CD4-positive, alpha-beta T cell treated with Interleukin-6 for 4 hours (primary cell): ENCODE data around the gene SLC13A1.
"Not testable (repeated sequence)": the region's sequence is repeated elsewhere in the genome, so short reads cannot be mapped to it uniquely, and the experiment has no call there.

ENCODE experiments used
- DNase-seq: peaks from one replicate; pipeline ENCODE4 v3.0.0-alpha.2; 2020; ENCODE audit warnings: mixed read lengths

The SLC13A1 gene

DNA sequence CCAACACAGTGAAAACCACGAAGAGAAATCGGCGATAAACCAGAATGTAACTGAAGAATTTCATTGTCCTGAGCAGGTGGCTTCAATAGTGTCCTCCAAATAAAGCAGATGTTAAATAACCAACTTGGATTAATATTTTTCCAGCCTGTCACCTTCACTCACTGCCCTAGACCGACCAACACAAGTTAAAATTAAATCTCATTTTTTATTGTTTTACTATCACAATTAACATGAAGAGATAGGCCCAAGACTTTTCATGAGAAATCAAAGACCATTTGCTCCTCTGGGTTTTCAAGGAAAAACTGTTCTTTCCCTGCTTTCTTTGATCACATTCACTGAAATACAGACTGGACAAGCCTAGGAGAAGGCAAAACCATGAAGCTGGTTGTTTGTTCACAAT lies at the start of gene SLC13A1:
Gene SLC13A1 (minus strand): TSS at position 87 of the 400 bp plus-strand sequence. CDS start 23 bp downstream, at position 64.
- DNase-seq = no peak

DNA sequence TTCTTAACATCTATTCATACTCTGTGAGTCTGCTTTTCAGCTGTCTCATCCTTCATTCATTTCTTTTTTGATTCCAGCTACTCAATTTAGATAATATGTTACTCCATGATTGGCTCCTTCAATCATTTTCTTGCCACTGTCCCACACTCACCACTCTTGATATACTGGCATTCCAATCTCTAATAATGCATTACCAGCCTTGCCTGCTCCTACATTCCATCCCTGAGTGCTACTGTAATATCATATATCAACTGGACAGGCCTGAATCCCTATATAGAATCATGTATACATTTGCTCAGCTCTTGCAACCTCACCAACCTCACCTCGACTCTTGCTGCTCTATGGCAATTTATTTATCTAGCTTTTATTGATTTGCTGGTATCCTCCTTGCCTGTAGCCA lies 45.0 kb upstream of the SLC13A1 start:
- no peak for DNase-seq

- no peak for DNase-seq
These were observed 42.8 kb upstream of the SLC13A1 start for GRCh38 chr7:123242467-123243092.

DNA sequence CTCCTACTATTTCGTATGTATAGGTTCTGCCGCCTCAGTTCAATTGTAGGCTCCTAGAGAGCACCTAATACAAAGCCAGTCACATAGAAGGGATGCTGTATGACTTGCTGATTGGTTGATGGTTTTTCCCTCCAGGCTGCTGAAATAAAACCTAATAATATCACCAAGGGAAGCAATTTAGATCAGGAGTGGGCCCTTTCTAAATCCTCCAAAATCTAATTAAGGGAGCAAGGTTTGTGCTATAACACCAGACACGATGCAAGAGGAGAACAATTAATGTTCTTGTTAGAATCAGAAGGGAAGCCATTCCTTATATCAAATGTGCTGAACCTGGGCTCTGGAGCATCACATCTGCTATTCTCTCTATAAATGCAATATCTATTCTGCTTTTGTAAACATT lies 42.0 kb upstream of the SLC13A1 start:
- no peak for DNase-seq

DNA sequence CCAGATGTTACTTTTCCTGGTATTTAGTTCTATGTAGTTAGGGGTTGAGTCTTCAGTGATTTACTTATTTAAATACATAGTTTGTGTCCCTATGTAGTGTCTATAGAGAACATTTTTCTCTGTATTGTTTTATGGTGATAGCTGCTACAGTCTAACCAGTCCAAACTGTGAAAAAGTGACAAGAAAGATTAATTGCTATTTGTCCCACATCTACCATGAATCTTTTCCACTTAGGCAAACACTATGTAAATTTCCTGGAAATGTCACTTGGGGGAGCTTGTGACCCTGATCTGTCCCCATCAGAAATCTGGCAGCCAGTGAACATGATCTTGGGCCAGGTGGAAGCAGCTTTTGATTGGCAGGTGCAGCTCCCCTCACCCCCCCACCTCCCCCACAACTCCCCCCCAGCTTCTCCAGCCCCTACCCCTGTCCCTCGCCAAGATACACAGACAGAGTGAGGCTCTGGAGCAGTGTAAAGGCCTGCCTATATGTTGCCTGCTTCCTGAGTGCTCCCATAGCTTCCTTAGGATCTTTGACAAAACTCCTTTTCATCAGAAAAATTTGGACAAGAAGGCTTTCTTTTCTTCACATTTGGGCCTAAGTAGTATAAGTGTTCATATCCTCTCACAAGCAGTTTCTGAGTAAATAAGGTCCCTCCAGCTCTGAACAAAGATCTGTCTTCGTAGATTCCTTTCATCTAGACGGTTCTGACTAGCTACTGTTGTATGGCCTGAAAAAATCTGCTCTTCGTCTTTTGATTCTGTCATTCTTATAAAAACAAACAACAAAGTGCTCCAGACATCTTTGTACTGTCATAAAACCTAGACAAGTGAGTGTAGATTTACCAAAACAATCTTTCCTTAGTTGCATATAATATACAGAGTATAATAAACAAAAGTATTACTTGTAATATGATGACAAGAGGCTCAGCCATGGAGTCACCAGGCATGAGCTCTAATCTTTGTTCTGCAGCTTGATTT lies 31.5 kb upstream of the SLC13A1 start:
- no peak for DNase-seq

- no peak for DNase-seq
These were observed 30.8 kb upstream of the SLC13A1 start for GRCh38 chr7:123230603-123231002.

- no peak for DNase-seq
These were observed 30.4 kb upstream of the SLC13A1 start for GRCh38 chr7:123230147-123230546.

- no peak for DNase-seq
These were observed 29.7 kb upstream of the SLC13A1 start for GRCh38 chr7:123229426-123229825.

DNA sequence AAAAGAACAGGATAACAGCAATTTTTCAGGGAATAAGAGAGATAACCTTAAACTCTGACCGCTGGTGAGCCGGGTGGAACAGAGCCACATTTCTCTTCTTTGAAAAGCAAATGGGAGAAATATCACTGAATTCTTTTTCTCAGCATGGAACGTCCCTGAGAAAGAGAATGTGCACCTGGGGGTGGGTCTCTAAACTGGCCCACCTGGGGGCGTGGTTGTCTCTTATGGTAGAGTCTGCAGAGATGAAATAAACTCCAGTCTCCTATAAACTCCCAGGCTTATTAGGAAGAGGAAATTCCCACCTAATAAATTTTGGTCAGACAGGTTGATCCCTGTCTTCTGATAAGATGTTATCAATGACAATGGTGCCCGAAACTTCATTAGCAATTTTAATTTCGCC lies 27.9 kb upstream of the SLC13A1 start:
- not testable (repeated sequence) for DNase-seq

DNA sequence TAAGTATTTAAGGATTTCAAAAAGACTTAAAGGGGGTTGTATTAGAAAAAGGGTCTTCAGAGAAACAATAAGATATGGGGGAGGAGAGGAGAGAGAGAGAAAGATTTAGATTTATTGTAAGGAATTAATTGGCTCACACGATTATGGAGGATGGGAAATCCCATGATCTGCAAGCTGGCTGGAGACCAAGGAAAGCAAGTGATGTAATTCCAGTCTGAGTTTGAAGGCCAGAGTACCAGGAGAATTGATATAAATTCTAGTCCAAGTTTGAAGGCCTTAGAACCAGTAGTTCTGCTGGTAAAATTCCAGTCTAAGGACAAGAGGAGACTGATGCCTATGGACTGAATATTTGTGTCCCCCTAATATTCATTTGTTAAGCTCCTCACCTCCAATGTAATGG lies 20.6 kb upstream of the SLC13A1 start:
- DNase-seq = no peak

GRCh38 chr7:123218866-123219265 lies 19.1 kb upstream of the SLC13A1 start:
- no peak for DNase-seq

- no peak for DNase-seq
These were observed 17.1 kb upstream of the SLC13A1 start for GRCh38 chr7:123216825-123217224.

- DNase-seq = no peak
These were observed 15.6 kb upstream of the SLC13A1 start for GRCh38 chr7:123215350-123215749.

DNA sequence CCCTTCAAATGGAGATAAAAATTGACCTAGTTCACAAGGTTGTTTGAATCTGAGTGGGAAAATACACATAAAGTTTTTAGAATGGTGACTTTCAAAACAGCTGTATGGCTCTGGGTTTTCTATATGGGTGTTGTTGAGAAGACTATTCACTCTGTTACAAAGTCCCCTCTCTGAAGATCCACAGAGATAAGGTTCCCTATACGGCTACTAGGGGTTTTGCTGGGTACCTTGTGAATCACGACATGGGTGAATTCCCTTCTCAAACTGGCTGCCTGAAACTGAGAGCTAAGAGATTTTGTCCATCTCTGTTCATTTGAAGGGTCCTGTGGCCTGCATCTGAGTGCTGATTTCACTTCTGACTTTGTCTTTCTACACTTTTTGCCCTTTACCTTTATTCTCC lies 11.8 kb upstream of the SLC13A1 start:
- no peak for DNase-seq

GRCh38 chr7:123210986-123211385 lies 11.2 kb upstream of the SLC13A1 start:
- no peak for DNase-seq

DNA sequence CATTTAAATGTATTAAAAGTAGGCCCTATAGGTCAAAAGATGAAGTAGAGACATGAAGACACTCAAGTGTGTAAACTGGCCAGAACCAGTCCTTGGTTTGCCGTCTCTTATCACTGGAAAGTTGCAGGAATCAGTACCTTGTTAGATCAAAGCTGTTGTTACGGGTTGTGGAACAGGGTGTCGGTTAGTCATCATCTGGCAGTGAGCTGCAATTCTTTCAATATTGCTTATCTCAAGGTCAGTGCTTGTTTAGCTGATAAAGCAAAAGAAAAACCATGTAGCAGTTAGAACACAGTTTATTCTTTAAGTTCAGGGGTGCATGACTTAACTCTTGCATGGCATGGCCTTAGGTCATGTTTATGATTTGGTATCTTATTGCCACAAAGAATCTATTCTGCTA lies 10.0 kb upstream of the SLC13A1 start:
- no peak for DNase-seq

GRCh38 chr7:123208793-123209192 lies 9.0 kb upstream of the SLC13A1 start:
- no peak for DNase-seq

- no peak for DNase-seq
These were observed 4.6 kb upstream of the SLC13A1 start for GRCh38 chr7:123204206-123204835.

DNA sequence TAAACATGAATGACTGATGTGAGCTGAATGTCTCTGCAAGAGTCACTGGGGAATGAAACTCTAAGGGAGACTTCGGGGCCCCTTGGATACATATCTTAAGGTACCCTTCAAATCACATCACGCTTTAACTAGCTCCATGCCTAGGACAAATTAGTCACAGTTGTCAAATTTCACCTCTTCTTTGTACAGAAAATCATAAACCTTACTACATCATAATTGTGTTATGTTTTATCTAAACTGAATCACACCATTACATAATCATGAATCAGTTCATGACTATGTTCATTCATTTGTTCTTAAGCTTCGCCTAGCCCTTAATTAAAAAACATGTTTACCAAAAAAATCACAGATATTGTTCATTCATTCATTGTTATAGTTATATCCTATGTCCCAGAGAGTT lies 2.1 kb upstream of the SLC13A1 start:
- no peak for DNase-seq

GRCh38 chr7:123198668-123199652 lies 809 bp downstream of the SLC13A1 start:
- DNase-seq = no peak

GRCh38 chr7:123198111-123198510 lies 1.7 kb downstream of the SLC13A1 start:
- DNase-seq = no peak

- DNase-seq = no peak
These were observed 6.5 kb downstream of the SLC13A1 start for GRCh38 chr7:123193235-123193634.
